DMS53 (cell line): ENCODE measurements around the gene RNASE1.
"Not testable (repeated sequence)": the region's sequence is repeated elsewhere in the genome, so short reads cannot be mapped to it uniquely, and the experiment has no call there.

Experiments
- DNase-seq: peaks from one replicate; lab custom pipeline; 2025; lab: John Stamatoyannopoulos, UW

The RNASE1 gene

DNA sequence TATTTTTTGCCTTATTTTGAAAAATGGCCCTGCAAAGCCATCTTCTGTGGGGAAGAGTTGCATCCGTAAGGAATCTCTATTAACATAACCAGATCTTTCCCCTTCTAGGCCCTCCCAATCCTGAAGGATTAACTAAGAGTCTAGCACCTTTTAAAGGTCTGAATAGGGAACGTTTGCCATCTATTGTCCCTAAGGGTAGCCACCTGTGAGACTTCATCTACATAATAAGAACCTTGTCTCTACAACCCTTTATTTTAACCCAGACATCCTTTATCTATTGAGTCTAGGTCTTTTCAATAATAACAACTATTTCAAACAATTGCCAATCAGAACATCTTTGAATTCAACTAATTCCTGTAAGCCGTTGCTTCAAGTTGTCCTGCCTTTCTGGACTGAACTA, 30.0 kb downstream of the RNASE1 start:
- no peak for DNase-seq

DNA sequence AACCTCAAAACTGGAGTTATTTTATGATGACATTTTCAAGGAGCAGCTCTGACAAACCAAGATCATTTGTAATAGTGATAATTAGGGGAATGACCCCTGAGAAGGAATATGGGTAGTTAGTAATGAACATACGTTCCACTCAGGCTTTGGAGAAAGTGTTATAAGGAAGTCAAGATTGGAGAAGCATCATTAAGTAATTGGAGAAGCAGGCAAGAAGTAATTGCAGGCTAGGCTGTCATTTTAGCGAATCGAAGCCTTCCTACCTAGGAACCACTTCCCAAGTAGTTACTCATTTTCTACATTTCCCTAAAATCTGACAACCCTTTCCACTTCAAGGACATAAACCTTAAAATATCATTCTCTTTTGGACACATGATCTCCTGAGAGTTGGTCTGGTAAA, 33.2 kb downstream of the RNASE1 start:
- no peak for DNase-seq

DNA sequence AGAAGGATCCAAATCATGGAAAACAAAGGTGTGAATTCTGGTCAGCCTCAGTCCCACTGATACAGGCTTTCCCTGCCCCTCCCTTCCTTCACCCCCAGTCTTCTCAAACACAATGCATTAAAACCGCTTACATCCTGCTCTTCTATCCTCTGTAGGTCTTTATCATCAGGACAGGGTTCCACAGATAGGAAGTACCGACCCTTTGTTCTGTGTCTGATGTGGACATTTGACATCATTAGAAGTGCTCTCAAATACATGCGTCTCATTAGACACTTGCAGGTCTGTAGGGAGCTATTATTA, 34.1 kb downstream of the RNASE1 start:
- no peak for DNase-seq

DNA sequence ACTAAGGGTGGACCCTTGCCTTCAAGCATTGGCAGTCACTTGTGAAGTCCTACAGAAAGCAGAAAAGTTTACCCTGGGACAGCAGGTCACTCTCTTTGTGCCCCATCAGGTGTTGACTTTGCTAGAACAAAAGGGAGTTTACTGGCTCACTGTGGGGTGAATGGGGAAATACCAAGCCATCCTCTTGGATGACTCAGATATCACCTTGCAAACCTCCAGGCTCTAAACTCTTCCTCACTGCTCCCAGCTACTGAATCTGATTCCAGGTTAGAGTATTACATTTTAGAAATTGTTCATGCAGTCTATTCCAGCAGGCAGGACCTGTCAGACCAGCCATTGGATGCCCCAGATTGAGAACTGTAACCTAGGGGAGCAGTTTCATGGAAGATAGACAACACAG, 41.7 kb downstream of the RNASE1 start:
- DNase-seq: no peak

DNA sequence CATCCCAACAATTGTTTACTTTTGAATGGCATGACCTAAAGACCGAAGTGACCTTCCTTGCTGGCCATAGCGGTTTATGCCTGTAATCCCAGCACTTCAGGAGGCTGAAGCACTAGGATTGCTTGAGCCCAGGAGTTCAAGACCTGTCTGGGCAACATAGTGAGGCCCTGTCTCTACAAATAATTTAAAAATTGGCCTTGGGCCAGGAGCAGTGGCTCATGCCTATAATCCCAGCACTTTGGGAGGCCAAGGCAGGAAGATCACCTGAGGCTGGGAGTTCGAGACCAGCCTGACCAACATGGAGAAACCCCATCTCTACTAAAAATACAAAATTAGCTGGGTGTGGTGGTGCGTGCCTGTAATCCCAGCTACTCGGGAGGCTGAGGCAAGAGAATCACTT, 43.2 kb downstream of the RNASE1 start:
- not testable (repeated sequence) for DNase-seq

DNA sequence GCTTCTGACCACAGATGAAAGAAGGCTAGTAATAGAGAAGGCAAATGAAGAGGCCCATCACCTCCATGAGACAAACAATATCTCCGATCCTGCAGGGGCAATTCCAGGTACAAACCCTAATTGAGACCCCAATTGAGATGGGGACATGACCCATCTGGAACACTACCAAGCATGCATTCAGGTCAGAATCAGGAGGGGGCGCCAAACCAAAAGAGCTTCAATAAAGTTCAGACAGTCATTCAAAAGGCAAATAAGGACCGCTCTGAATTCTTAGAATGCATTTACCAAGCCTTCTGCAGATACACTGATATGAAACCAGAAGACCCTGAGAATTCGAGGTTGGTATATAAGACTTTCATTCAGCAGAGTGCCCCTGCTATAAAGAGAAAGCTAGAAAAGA, 44.7 kb downstream of the RNASE1 start:
- no peak for DNase-seq

DNA sequence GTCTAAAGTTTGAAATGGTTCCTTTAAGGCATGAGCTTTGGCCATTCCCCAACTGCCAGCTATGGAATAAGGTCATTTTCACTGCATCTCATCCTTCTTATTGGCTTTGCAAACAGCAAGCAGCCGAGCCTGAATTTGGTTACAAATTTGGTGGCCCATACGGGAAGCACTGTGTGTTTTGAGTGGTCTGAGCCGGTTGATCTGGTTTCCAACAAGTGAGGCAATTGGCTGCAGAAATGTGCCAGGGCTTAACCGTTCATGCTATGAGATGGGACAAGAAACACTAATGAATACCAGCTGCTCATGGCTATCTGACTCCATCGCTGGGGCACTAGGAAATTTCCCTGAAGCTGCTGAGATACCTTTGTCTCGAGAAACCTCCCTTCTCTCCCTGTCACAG, 47.6 kb downstream of the RNASE1 start:
- no peak for DNase-seq

DNA sequence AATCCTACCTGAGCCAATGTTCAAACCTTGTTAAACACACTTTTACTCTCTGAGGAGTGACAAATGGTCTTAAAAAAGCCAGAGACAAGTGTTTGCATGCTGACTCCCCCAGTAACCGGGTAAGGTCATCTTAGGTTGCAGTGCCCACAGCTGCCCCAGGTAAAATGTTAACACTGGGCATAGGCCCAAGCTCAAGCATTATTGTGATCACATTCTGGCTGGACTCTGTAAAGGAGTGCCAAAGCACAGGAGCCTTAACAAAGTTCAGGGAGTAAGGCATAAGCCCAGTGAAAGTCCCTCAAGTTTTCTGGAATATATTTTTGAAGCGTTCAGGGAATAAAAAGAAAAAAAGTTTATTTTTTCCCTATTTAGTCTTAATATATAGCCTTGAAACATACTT, 48.3 kb downstream of the RNASE1 start:
- no peak for DNase-seq

DNA sequence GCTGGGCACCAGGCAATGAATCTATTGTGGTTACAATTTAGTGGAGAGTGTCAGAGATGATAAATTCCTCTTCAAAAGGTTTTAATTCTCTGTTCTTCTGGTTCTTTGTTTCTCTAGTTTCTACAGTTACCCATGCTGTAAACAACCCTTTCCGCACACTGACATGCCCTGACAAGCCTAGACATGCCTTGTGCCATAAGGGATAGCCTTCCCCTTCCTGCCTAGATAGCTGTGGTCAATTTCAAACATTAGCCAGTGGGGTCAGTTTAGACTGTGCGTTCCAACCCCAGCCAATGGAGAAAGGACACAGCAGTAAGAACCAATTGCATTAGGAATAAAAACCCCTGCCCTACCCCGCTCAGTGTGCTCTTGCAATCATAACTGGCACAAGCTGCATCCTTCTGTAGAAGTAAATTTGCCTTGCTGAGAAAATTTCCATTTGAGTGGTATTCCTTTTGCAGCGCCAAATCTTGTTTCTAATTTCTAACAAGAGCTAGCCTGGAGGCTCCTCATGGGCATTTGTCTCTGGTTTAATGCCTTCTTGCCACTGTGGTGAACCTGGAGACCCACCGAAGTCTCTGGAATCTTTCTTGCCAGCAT, 50.6 kb downstream of the RNASE1 start:
- DNase-seq: no peak
